K562 (cell line): ENCODE data around the gene TRIOBP. TPM values are rescaled to one million over a fixed set of nuclear protein-coding genes. Genes with fewer than 3 reads are reported as not detected.
"Not testable (repeated sequence)": the region's sequence is repeated elsewhere in the genome, so short reads cannot be mapped to it uniquely, and the experiment has no call there.

Experiments
- ATAC-seq: fragments of 200-7000 bp; cut with Tn5 transposase; 3 replicates; pipeline ENCODE4 v1.9.1; 2020; ENCODE audit warnings: moderate library complexity
- BruUV-seq: library from RNA; stranded (reverse); fragments of 400-500 nt; replicated peaks from 2 replicates; lab custom pipeline; 2021; lab: Mats Ljungman, UMichigan
- CTCF ChIA-PET: fragments of 300-600 bp; formaldehyde crosslinking; extraction: SDS; loops from one replicate; lab custom pipeline; 2021; ENCODE audit warnings: low intra/inter-chr PET ratio; lab: Yijun Ruan, JAX
- POLR2A ChIA-PET: fragments of 300-600, 350-650 bp; sonication (Branson Sonifier 250); formaldehyde crosslinking; extraction: SDS; loops from one replicate; lab custom pipeline; 2021; ENCODE audit warnings: antibody characterized with exemption, inconsistent platforms; lab: Yijun Ruan, JAX
- DNase-seq, 4 experiments: peaks; one replicate each; pipeline versions ENCODE4 v3.0.0 to v3.0.0-alpha.2; 2011 to 2018; ENCODE audit warnings: low spot score in 3 of 4, mixed read lengths in 3 of 4; ENCODE audit errors: extremely low read depth in 1 of 4
- FAIRE-seq: peaks from 2 replicates; lab custom pipeline; 2011; peaks lifted over from hg19 to GRCh38; lab: Jason Lieb, UNC
- H2AFZ ChIP-seq: 2 replicates; pipeline ENCODE4 v1.6.0; 2011; ENCODE audit warnings: low read depth, low read length, control low read depth, inconsistent platforms
- H3K27ac ChIP-seq: fragments of 200-600 bp; 3 replicates; pipeline ENCODE4 v1.8.0; 2011; ENCODE audit warnings: low read depth, mild to moderate bottlenecking, control low read depth, inconsistent platforms, low read length, moderate library complexity, mixed read lengths; ENCODE audit errors: extremely low read depth
- H3K27me3 ChIP-seq, 2 experiments: fragments of 300-600 bp in 1 of 2; 2 replicates in 1 of 2; 3 replicates in 1 of 2; pipeline versions ENCODE4 v1.6.0 to v1.8.0; 2011; ENCODE audit warnings: inconsistent platforms in 2 of 2, low read length in 2 of 2, mild to moderate bottlenecking in 1 of 2, mixed read lengths in 1 of 2, moderate library complexity in 1 of 2; ENCODE audit not compliant: control insufficient read depth in 2 of 2, insufficient read depth in 2 of 2
- H3K36me3 ChIP-seq: fragments of 300-600 bp; 3 replicates; pipeline ENCODE4 v1.8.0; 2011; ENCODE audit warnings: mild to moderate bottlenecking, low read length, inconsistent platforms; ENCODE audit not compliant: control insufficient read depth, insufficient read depth
- H3K4me1 ChIP-seq, 2 experiments: fragments of 200-600 bp in 1 of 2; replicated peaks in 1 of 2; 2 replicates in 1 of 2; 3 replicates in 1 of 2; pipeline versions ENCODE4 v1.5.1 to v1.8.0; 2011; ENCODE audit warnings: inconsistent platforms in 2 of 2, low read length in 2 of 2, mild to moderate bottlenecking in 1 of 2, mixed read lengths in 1 of 2, moderate library complexity in 1 of 2; ENCODE audit not compliant: control insufficient read depth in 2 of 2, insufficient read depth in 2 of 2
- H3K4me2 ChIP-seq: 2 replicates; pipeline ENCODE4 v1.6.1; 2011; ENCODE audit warnings: low read length, control low read depth, inconsistent platforms, mixed read lengths; ENCODE audit not compliant: insufficient read depth
- H3K4me3 ChIP-seq: fragments of 200-600 bp; sonication (generic), shearing (Covaris generic); 2 replicates; pipeline ENCODE4 v1.5.1; 2016; ENCODE audit warnings: control low read depth, inconsistent platforms
- H3K79me2 ChIP-seq: fragments of 200-600 bp; 3 replicates; pipeline ENCODE4 v1.8.0; 2011; ENCODE audit warnings: low read length, inconsistent platforms; ENCODE audit not compliant: control insufficient read depth, insufficient read depth
- H3K9ac ChIP-seq, 2 experiments: 2 replicates each; pipeline versions ENCODE4 v1.6.0 to v1.6.1; 2011; ENCODE audit warnings: low read depth in 2 of 2, low read length in 2 of 2, control low read depth in 1 of 2, inconsistent platforms in 1 of 2, mild to moderate bottlenecking in 1 of 2, mixed read lengths in 1 of 2; ENCODE audit not compliant: insufficient read depth in 1 of 2
- H3K9me1 ChIP-seq: one replicate; pipeline ENCODE4 v1.6.0; 2011; ENCODE audit warnings: inconsistent platforms, mild to moderate bottlenecking, low read length, moderate library complexity; ENCODE audit not compliant: control insufficient read depth, insufficient read depth
- H3K9me3 ChIP-seq: replicated peaks from 2 replicates; pipeline ENCODE4 v1.5.1; 2011; ENCODE audit warnings: low read depth, low read length, inconsistent platforms; ENCODE audit not compliant: control insufficient read depth, insufficient read depth
- H4K20me1 ChIP-seq: replicated peaks from 2 replicates; pipeline ENCODE4 v1.6.1; 2011; ENCODE audit warnings: low read length, inconsistent platforms, mixed read lengths; ENCODE audit not compliant: control insufficient read depth, insufficient read depth
- ELK3 ChIP-seq: fragments of 450-650 bp; formaldehyde crosslinking; IDR thresholded peaks from 2 replicates; pipeline ENCODE4 v1.4.0; 2020; ENCODE audit warnings: mild to moderate bottlenecking
- MXI1 ChIP-seq: IDR thresholded peaks from 2 replicates; pipeline ENCODE4 v1.6.1; 2011; ENCODE audit warnings: low read depth, mild to moderate bottlenecking, improper control_type of control experiment, low read length
- NFYB ChIP-seq: IDR thresholded peaks from 2 replicates; pipeline ENCODE4 v1.6.1; 2011; ENCODE audit warnings: mild to moderate bottlenecking, moderate library complexity; ENCODE audit not compliant: insufficient read length; ENCODE audit errors: extremely low read depth
- ZSCAN29 ChIP-seq: fragments of 450-650 bp; IDR thresholded peaks from 2 replicates; pipeline ENCODE4 v1.6.1; 2017
- WGBS: fragments of 100-300 bp; shearing (Covaris generic); methylation state at CpG from one replicate; pipeline ENCODE4 v1.1.6; 2016; ENCODE audit warnings: low coverage, mixed read lengths; ENCODE audit not compliant: insufficient coverage; ENCODE audit errors: missing lambda C conversion rate; 5-methylcytosine and 5-hydroxymethylcytosine counted together
- in situ Hi-C: fragments of 300-500 bp; cut with MboI; formaldehyde crosslinking; loops from 4 replicates; pipeline ENCODE4 v1.15.0; 2018; ENCODE audit warnings: inconsistent platforms, mixed read lengths
- intact Hi-C: fragments of 100-400 bp; cut with micrococcal nuclease; formaldehyde crosslinking; loops from 2 replicates; pipeline ENCODE4 v1.14.2; 2022
- polyA plus RNA-seq, 8 experiments: library from polyadenylated mRNA; depleted of rRNA in 4 of 8; stranded (reverse) in 5 of 8; unstranded in 3 of 8; fragments of >200 nt; fragmentation: Nextera tagmentation in 2 of 8; fragmentation: Illumina TruSeq in 1 of 8; extraction: Ambion mirVana in 2 of 8; extraction: Trizol in 1 of 8; gene quantifications; 2 replicates each; pipeline versions ENCODE4 v1.2.1 to v1.2.3, GENCODE V29; 2011 to 2014; ENCODE audit warnings: inconsistent platforms in 1 of 8, missing spikeins in 1 of 8
- total RNA-seq, 7 experiments: library from RNA; depleted of rRNA in 6 of 7; stranded (reverse); fragments of >200 nt in 6 of 7; fragmentation: Illumina TruSeq in 2 of 7; extraction: Trizol in 2 of 7; gene quantifications; 2 replicates each; pipeline versions ENCODE4 v1.2.1 to v1.2.3, GENCODE V29; 2011 to 2021; ENCODE audit warnings: low replicate concordance in 1 of 7

The TRIOBP gene
- total and polyA plus RNA-seq, 9 of the 15 experiments (the other 6 are each of a cell fraction or from before 2014, with no cell fraction given) = 0.24 to 13.8 (median 5.5) TPM

GRCh38 chr22:37716708-37717107, 19.9 kb downstream of the TRIOBP start (continued):
- TF ChIP-seq ELK3 (CRISPR knock-in tag) (no peak), MXI1 (no peak), ZSCAN29 (no peak)

GRCh38 chr22:37717235-37717634, 20.4 kb downstream of the TRIOBP start:
- H2AFZ ChIP-seq, H3K9ac ChIP-seq, POLR2A ChIA-PET, H3K9me1 ChIP-seq, H3K36me3 ChIP-seq, in situ Hi-C loops, H3K27ac ChIP-seq, H3K27me3 ChIP-seq, ATAC-seq, FAIRE-seq, H3K4me1 ChIP-seq, H4K20me1 ChIP-seq, H3K4me3 ChIP-seq, CTCF ChIA-PET, H3K4me2 ChIP-seq, H3K79me2 ChIP-seq, H3K9me3 ChIP-seq, BruUV-seq, DNase-seq, intact Hi-C loops: not testable (repeated sequence)
- TF ChIP-seq NFYB = peak; percentile 37
- WGBS = 10% methylated on average over 2 of the region's 7 CpGs

GRCh38 chr22:37717746-37718305, 21.0 kb downstream of the TRIOBP start:
- H2AFZ ChIP-seq, H3K9ac ChIP-seq, H3K4me3 ChIP-seq, in situ Hi-C loops, H3K27ac ChIP-seq, H3K4me2 ChIP-seq, H3K36me3 ChIP-seq, BruUV-seq, H4K20me1 ChIP-seq, H3K9me1 ChIP-seq, CTCF ChIA-PET, H3K27me3 ChIP-seq, H3K9me3 ChIP-seq, DNase-seq, POLR2A ChIA-PET, ATAC-seq, H3K79me2 ChIP-seq, H3K4me1 ChIP-seq, FAIRE-seq, intact Hi-C loops: not testable (repeated sequence)
- WGBS = 57% methylated on average over 1 of the region's 38 CpGs
